IMR-90 (cell line): ENCODE results near the gene OR10Z1. TPM values are rescaled to one million over a fixed set of nuclear protein-coding genes. Genes with fewer than 3 reads are reported as not detected.

Experiments
- ATAC-seq: fragments of 200-7000 bp; cut with Tn5 transposase; 2 replicates; pipeline ENCODE4 v1.9.1; 2020; ENCODE audit warnings: low read depth, mild to moderate bottlenecking, moderate library complexity
- BruUV-seq: library from RNA; stranded (reverse); fragments of 400-500 nt; replicated peaks from 2 replicates; lab custom pipeline; 2021; lab: Mats Ljungman, UMichigan
- CTCF ChIA-PET: fragments of 300-600 bp; formaldehyde crosslinking; extraction: SDS; loops from one replicate; lab custom pipeline; 2021; ENCODE audit warnings: antibody characterized with exemption; lab: Yijun Ruan, JAX
- POLR2A ChIA-PET: fragments of 300-600 bp; sonication (Branson Sonifier 250); formaldehyde crosslinking; loops from one replicate; lab custom pipeline; 2022; ENCODE audit warnings: antibody characterized with exemption; ENCODE audit not compliant: unreplicated experiment; lab: Charles Lee
- DNase-seq: peaks from one replicate; pipeline ENCODE4 v3.0.0; 2013
- H2AFZ ChIP-seq: replicated peaks from 2 replicates; pipeline ENCODE3; 2013; ENCODE audit warnings: low read length, mild to moderate bottlenecking; ENCODE audit not compliant: poor library complexity
- H2AK5ac ChIP-seq: 2 replicates; pipeline ENCODE4 v1.6.1; 2013; ENCODE audit warnings: low read depth, low read length, inconsistent platforms
- H2AK9ac ChIP-seq: replicated peaks from 2 replicates; pipeline ENCODE3; 2013; ENCODE audit warnings: mild to moderate bottlenecking, low read depth, low read length, moderate library complexity; ENCODE audit not compliant: poor library complexity
- H2BK120ac ChIP-seq: 2 replicates; pipeline ENCODE4 v1.6.1; 2013; ENCODE audit warnings: low read depth, low read length, inconsistent platforms
- H2BK15ac ChIP-seq: 3 replicates; pipeline ENCODE4 v1.6.1; 2013; ENCODE audit warnings: low read depth, low read length, inconsistent platforms
- H2BK20ac ChIP-seq: 2 replicates; pipeline ENCODE4 v1.6.1; 2013; ENCODE audit warnings: low read depth, mild to moderate bottlenecking, inconsistent platforms, low read length, moderate library complexity
- H2BK5ac ChIP-seq: 2 replicates; pipeline ENCODE4 v1.6.1; 2013; ENCODE audit warnings: mild to moderate bottlenecking, low read depth, low read length, inconsistent platforms; ENCODE audit not compliant: poor library complexity, severe bottlenecking
- H3K14ac ChIP-seq: replicated peaks from 2 replicates; pipeline ENCODE4 v1.6.1; 2013; ENCODE audit warnings: low read depth, low read length, inconsistent platforms
- H3K18ac ChIP-seq: 2 replicates; pipeline ENCODE4 v1.6.1; 2013; ENCODE audit warnings: low read depth, low read length, control low read depth
- H3K23ac ChIP-seq: 2 replicates; pipeline ENCODE4 v1.6.1; 2013; ENCODE audit warnings: low read depth, low read length, inconsistent platforms
- H3K27ac ChIP-seq: 2 replicates; pipeline ENCODE4 v1.5.1; 2013; ENCODE audit warnings: mild to moderate bottlenecking, control low read depth, low read length; ENCODE audit not compliant: insufficient read depth
- H3K27me3 ChIP-seq: 2 replicates; pipeline ENCODE4 v1.6.1; 2013; ENCODE audit warnings: low read length; ENCODE audit not compliant: control insufficient read depth, insufficient read depth
- H3K36me3 ChIP-seq: 2 replicates; pipeline ENCODE4 v1.6.1; 2013; ENCODE audit warnings: low read length, mixed read lengths; ENCODE audit not compliant: control insufficient read depth, insufficient read depth
- H3K4ac ChIP-seq: 2 replicates; pipeline ENCODE4 v1.6.1; 2013; ENCODE audit warnings: low read depth, low read length, inconsistent platforms
- H3K4me1 ChIP-seq: 2 replicates; pipeline ENCODE4 v1.6.1; 2013; ENCODE audit warnings: low read length, mixed read lengths; ENCODE audit not compliant: control insufficient read depth, insufficient read depth
- H3K4me2 ChIP-seq: 2 replicates; pipeline ENCODE4 v1.6.1; 2013; ENCODE audit warnings: low read depth, mild to moderate bottlenecking, control low read depth, low read length, moderate library complexity
- H3K4me3 ChIP-seq: 2 replicates; pipeline ENCODE4 v1.5.1; 2013; ENCODE audit warnings: low read depth, mild to moderate bottlenecking, control low read depth, low read length, moderate library complexity; ENCODE audit not compliant: insufficient read depth
- H3K56ac ChIP-seq: 2 replicates; pipeline ENCODE4 v1.6.1; 2013; ENCODE audit warnings: low read length, inconsistent platforms; ENCODE audit not compliant: insufficient read depth; ENCODE audit errors: extremely low read depth
- H3K79me1 ChIP-seq, 2 experiments: 2 replicates each; pipeline ENCODE4 v1.6.1; 2013; ENCODE audit warnings: low read length in 2 of 2, inconsistent platforms in 1 of 2, low read depth in 1 of 2
- H3K9ac ChIP-seq: 2 replicates; pipeline ENCODE4 v1.6.1; 2013; ENCODE audit warnings: low read depth, low read length, control low read depth
- H3K9me1 ChIP-seq: 2 replicates; pipeline ENCODE4 v1.6.1; 2013; ENCODE audit warnings: low read length, inconsistent platforms; ENCODE audit not compliant: insufficient read depth
- H3K9me3 ChIP-seq: 2 replicates; pipeline ENCODE4 v1.6.1; 2013; ENCODE audit warnings: low read length; ENCODE audit not compliant: control insufficient read depth, insufficient read depth
- H4K20me1 ChIP-seq: 2 replicates; pipeline ENCODE4 v1.6.1; 2013; ENCODE audit warnings: low read length, inconsistent platforms; ENCODE audit not compliant: insufficient read depth
- H4K5ac ChIP-seq: 2 replicates; pipeline ENCODE4 v1.6.1; 2013; ENCODE audit warnings: mild to moderate bottlenecking, low read depth, low read length, control low read depth
- H4K8ac ChIP-seq, 2 experiments: 2 replicates each; pipeline ENCODE4 v1.6.1; 2013; ENCODE audit warnings: low read depth in 2 of 2, low read length in 2 of 2, control low read depth in 1 of 2, inconsistent platforms in 1 of 2
- H4K91ac ChIP-seq: 2 replicates; pipeline ENCODE4 v1.6.1; 2013; ENCODE audit warnings: low read depth, low read length, inconsistent platforms; ENCODE audit not compliant: insufficient read depth
- BHLHE40 ChIP-seq: fragments of 150-350 bp; IDR thresholded peaks from 2 replicates; pipeline ENCODE4 v1.6.1; 2016; ENCODE audit warnings: mild to moderate bottlenecking, low read depth, low read length
- CEBPB ChIP-seq: IDR thresholded peaks from 2 replicates; pipeline ENCODE4 v1.6.1; 2012; ENCODE audit warnings: low read depth, low read length, improper control_type of control experiment
- CHD1 ChIP-seq: IDR thresholded peaks from 2 replicates; pipeline ENCODE4 v1.6.1; 2012; ENCODE audit warnings: low read depth, low read length, improper control_type of control experiment
- FOS ChIP-seq: fragments of 150-350 bp; IDR thresholded peaks from 2 replicates; pipeline ENCODE4 v1.6.1; 2016; ENCODE audit warnings: low read depth, low read length
- MAFK ChIP-seq: IDR thresholded peaks from 2 replicates; pipeline ENCODE4 v1.6.1; 2012; ENCODE audit warnings: low read depth, low read length, improper control_type of control experiment
- MAZ ChIP-seq: IDR thresholded peaks from 2 replicates; pipeline ENCODE4 v1.6.1; 2012; ENCODE audit warnings: low read depth, mild to moderate bottlenecking, low read length, improper control_type of control experiment, moderate library complexity, borderline replicate concordance
- MXI1 ChIP-seq: IDR thresholded peaks from 2 replicates; pipeline ENCODE4 v1.6.1; 2012; ENCODE audit warnings: low read depth, mild to moderate bottlenecking, low read length, moderate library complexity, borderline replicate concordance
- NFE2L2 ChIP-seq: fragments of 150-350 bp; IDR thresholded peaks from 2 replicates; pipeline ENCODE4 v1.6.1; 2016; ENCODE audit warnings: low read depth, mild to moderate bottlenecking, low read length
- POLR2A ChIP-seq: IDR thresholded peaks from 2 replicates; pipeline ENCODE4 v1.6.1; 2012; ENCODE audit warnings: mild to moderate bottlenecking, low read depth, low read length
- RAD21 ChIP-seq: IDR thresholded peaks from 2 replicates; pipeline ENCODE4 v1.6.1; 2012; ENCODE audit warnings: low read length, improper control_type of control experiment
- RCOR1 ChIP-seq: IDR thresholded peaks from 2 replicates; pipeline ENCODE4 v1.6.1; 2012; ENCODE audit warnings: mild to moderate bottlenecking, low read length, improper control_type of control experiment; ENCODE audit not compliant: insufficient replicate concordance
- RFX5 ChIP-seq: IDR thresholded peaks from 2 replicates; pipeline ENCODE4 v1.8.0; 2012; ENCODE audit warnings: low read depth, mild to moderate bottlenecking, low read length, moderate library complexity
- SMC3 ChIP-seq: fragments of 150-350 bp; IDR thresholded peaks from 2 replicates; pipeline ENCODE4 v1.6.1; 2016; ENCODE audit warnings: low read depth, mild to moderate bottlenecking, antibody characterized with exemption, low read length, moderate library complexity
- WGBS, 2 experiments: methylation state at CpG; one replicate each; pipeline versions ENCODE4 v1.1.5 to v1.1.7; 2013; ENCODE audit warnings: missing lambda C conversion rate in 2 of 2; ENCODE audit not compliant: insufficient read length in 1 of 2; ENCODE audit errors: extremely low coverage in 2 of 2; 5-methylcytosine and 5-hydroxymethylcytosine counted together
- dilution Hi-C: fragments of 300-500 bp; cut with HindIII; formaldehyde crosslinking; loops from one replicate; pipeline ENCODE4 v1.14.3; 2018; ENCODE audit warnings: low sequenced_read_pairs; ENCODE audit not compliant: unreplicated experiment
- in situ Hi-C: fragments of 300-500 bp; cut with MboI; formaldehyde crosslinking; loops from 3 replicates; pipeline ENCODE4 v1.14.3; 2019; ENCODE audit warnings: low sequenced_read_pairs, inconsistent platforms, mixed read lengths
- intact Hi-C: fragments of 100-400 bp; cut with micrococcal nuclease; formaldehyde crosslinking; loops from 2 replicates; pipeline ENCODE4 v1.10.0; 2022
- polyA plus RNA-seq, 3 experiments: library from polyadenylated mRNA; depleted of rRNA; stranded (reverse); fragments of >200 nt; gene quantifications; 2 replicates each; pipeline ENCODE4 v1.2.3, GENCODE V29; 2012; ENCODE audit warnings: low replicate concordance in 1 of 3
- total RNA-seq: library from RNA; depleted of rRNA; stranded (reverse); fragments of >200 nt; gene quantifications from 2 replicates; pipeline ENCODE4 v1.2.3, GENCODE V29; 2012
- TF ChIP-seq, protein P1 (sequence below): conservative IDR thresholded peaks from 2 replicates; pipeline ENCODE4 v1.5.1; 2012; ENCODE audit warnings: mild to moderate bottlenecking, low read depth, low read length, improper control_type of control experiment
- TF ChIP-seq, protein P2 (sequence below): fragments of 150-350 bp; IDR thresholded peaks from 2 replicates; pipeline ENCODE4 v1.6.1; 2017; ENCODE audit warnings: mild to moderate bottlenecking, antibody characterized with exemption, low read length, low read depth
- TF ChIP-seq, protein P3 (sequence below): fragments of 150-350 bp; IDR thresholded peaks from 2 replicates; pipeline ENCODE4 v1.6.1; 2016; ENCODE audit warnings: low read depth, mild to moderate bottlenecking, low read length, moderate library complexity, borderline replicate concordance

OR10Z1 gene
- total and polyA plus RNA-seq, 2 of the 4 experiments (the other 2 are of a cell fraction) = not detected

DNA sequence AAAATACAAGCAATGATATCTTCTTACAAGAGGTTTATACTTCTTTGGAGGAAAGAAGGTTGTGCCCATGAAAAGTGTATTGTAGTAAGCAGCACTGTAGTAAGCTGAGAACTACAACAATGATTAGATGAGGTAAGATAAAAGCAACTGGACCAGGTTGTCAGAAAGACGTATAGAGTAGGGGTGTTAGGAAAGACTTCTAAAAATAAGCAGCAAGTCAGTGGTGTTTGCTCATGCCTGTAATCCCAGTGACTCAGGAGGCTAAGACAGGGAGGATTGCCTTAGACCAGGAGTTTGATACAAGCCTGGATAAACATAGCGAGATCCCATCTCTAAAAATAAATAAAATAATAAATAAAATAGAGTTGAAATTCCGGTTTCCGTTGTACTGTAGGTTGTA lies 21.1 kb upstream of the OR10Z1 start:
- H4K91ac ChIP-seq = no peak overlapping the region
- DNase-seq = no peak
- in situ Hi-C loops = no loop called here
- no peak overlapping the region for H3K27ac ChIP-seq
- no peaks in the 10 kb centered on the region for H3K27me3 ChIP-seq
- H3K4ac ChIP-seq = no peak overlapping the region
- dilution Hi-C loops = no loop called here
- H2BK120ac ChIP-seq = no peak overlapping the region
- no peak for ATAC-seq
- H3K79me1 ChIP-seq = no peaks in the 10 kb centered on the region
- H3K18ac ChIP-seq = no peak overlapping the region
- H3K4me1 ChIP-seq = no peaks in the 10 kb centered on the region
- no peaks in the 10 kb centered on the region for H3K9me1 ChIP-seq
- H3K14ac ChIP-seq = no peak overlapping the region
- no peak overlapping the region for H3K4me3 ChIP-seq
- H2BK20ac ChIP-seq = no peak overlapping the region
- H2BK15ac ChIP-seq = no peak overlapping the region
- no peak overlapping the region for H2AK9ac ChIP-seq
- TF ChIP-seq MAZ (no peak), POLR2A (no peak), RFX5 (no peak), MAFK (no peak), CEBPB (no peak), NFE2L2 (no peak), FOS (no peak), SMC3 (no peak), RAD21 (no peak), CHD1 (no peak), MXI1 (no peak), RCOR1 (no peak), BHLHE40 (no peak)
- TF ChIP-seq, protein P1, sequence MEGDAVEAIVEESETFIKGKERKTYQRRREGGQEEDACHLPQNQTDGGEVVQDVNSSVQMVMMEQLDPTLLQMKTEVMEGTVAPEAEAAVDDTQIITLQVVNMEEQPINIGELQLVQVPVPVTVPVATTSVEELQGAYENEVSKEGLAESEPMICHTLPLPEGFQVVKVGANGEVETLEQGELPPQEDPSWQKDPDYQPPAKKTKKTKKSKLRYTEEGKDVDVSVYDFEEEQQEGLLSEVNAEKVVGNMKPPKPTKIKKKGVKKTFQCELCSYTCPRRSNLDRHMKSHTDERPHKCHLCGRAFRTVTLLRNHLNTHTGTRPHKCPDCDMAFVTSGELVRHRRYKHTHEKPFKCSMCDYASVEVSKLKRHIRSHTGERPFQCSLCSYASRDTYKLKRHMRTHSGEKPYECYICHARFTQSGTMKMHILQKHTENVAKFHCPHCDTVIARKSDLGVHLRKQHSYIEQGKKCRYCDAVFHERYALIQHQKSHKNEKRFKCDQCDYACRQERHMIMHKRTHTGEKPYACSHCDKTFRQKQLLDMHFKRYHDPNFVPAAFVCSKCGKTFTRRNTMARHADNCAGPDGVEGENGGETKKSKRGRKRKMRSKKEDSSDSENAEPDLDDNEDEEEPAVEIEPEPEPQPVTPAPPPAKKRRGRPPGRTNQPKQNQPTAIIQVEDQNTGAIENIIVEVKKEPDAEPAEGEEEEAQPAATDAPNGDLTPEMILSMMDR = no peak
- TF ChIP-seq, protein P2, sequence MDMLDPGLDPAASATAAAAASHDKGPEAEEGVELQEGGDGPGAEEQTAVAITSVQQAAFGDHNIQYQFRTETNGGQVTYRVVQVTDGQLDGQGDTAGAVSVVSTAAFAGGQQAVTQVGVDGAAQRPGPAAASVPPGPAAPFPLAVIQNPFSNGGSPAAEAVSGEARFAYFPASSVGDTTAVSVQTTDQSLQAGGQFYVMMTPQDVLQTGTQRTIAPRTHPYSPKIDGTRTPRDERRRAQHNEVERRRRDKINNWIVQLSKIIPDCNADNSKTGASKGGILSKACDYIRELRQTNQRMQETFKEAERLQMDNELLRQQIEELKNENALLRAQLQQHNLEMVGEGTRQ = no peak
- TF ChIP-seq, protein P3, sequence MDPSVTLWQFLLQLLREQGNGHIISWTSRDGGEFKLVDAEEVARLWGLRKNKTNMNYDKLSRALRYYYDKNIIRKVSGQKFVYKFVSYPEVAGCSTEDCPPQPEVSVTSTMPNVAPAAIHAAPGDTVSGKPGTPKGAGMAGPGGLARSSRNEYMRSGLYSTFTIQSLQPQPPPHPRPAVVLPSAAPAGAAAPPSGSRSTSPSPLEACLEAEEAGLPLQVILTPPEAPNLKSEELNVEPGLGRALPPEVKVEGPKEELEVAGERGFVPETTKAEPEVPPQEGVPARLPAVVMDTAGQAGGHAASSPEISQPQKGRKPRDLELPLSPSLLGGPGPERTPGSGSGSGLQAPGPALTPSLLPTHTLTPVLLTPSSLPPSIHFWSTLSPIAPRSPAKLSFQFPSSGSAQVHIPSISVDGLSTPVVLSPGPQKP = no peak
- H3K56ac ChIP-seq = no peak overlapping the region
- no peaks in the 10 kb centered on the region for H4K20me1 ChIP-seq
- H2AFZ ChIP-seq = no peak overlapping the region
- no peak overlapping the region for H4K5ac ChIP-seq
- H2BK5ac ChIP-seq = no peak overlapping the region
- no peak overlapping the region for H3K23ac ChIP-seq
- H3K9me3 ChIP-seq = peaks cover 5% of the 10 kb centered on the region; the same call in 1 of the 2 replicates
- ChIA-PET CTCF (no interaction called here), POLR2A (no interaction called here)
- intact Hi-C loops = no loop called here
- WGBS, 2 experiments = no CpG with 5 or more reads among the region's 4 CpGs
- H3K4me2 ChIP-seq = no peak overlapping the region
- no TSS peak for BruUV-seq
- no peak overlapping the region for H3K9ac ChIP-seq
- H2AK5ac ChIP-seq = no peak overlapping the region
- no peak overlapping the region for H4K8ac ChIP-seq
- no peaks in the 10 kb centered on the region for H3K36me3 ChIP-seq
